Panc1 (cell line): ENCODE measurements around the gene ARHGAP32. TPM values are rescaled to one million over a fixed set of nuclear protein-coding genes. Genes with fewer than 3 reads are reported as not detected.
"Not testable (repeated sequence)": the region's sequence is repeated elsewhere in the genome, so short reads cannot be mapped to it uniquely, and the experiment has no call there.

Source experiments
- ATAC-seq: fragments of 200-7000 bp; cut with Tn5 transposase; 2 replicates; pipeline ENCODE4 v1.9.1; 2020; ENCODE audit warnings: mild to moderate bottlenecking, moderate library complexity
- BruUV-seq: library from RNA; stranded (reverse); fragments of 400-500 nt; replicated peaks from 2 replicates; lab custom pipeline; 2021; lab: Mats Ljungman, UMichigan
- CTCF ChIA-PET: fragments of 300-600 bp; sonication (Branson Sonifier 250); formaldehyde crosslinking; loops from one replicate; lab custom pipeline; 2022; ENCODE audit warnings: antibody characterized with exemption; lab: Charles Lee
- POLR2A ChIA-PET: fragments of 300-600 bp; sonication (Branson Sonifier 250); formaldehyde crosslinking; loops from one replicate; lab custom pipeline; 2022; ENCODE audit warnings: antibody characterized with exemption; lab: Charles Lee
- DNase-seq: peaks from one replicate; pipeline ENCODE4 v3.0.0-alpha.2; 2010; ENCODE audit warnings: low read depth, low spot score
- H3K27ac ChIP-seq: 2 replicates; pipeline ENCODE4 v1.5.1; 2011; ENCODE audit warnings: mild to moderate bottlenecking, low read length, inconsistent platforms
- H3K27me3 ChIP-seq: fragments of 200-500 bp; sonication (Bioruptor generic); 2 replicates; pipeline ENCODE4 v1.6.0; 2014; ENCODE audit warnings: low read length, inconsistent platforms; ENCODE audit not compliant: control insufficient read depth, insufficient read depth
- H3K36me3 ChIP-seq: fragments of 200-500 bp; sonication (Bioruptor generic); 2 replicates; pipeline ENCODE4 v1.5.1; 2014; ENCODE audit warnings: inconsistent platforms, mild to moderate bottlenecking, low read length, moderate library complexity; ENCODE audit not compliant: control insufficient read depth, insufficient read depth
- H3K4me1 ChIP-seq: 2 replicates; pipeline ENCODE4 v1.5.1; 2011; ENCODE audit warnings: inconsistent platforms, mild to moderate bottlenecking, low read length, moderate library complexity; ENCODE audit not compliant: control insufficient read depth, insufficient read depth
- H3K4me3 ChIP-seq, 2 experiments: 2 replicates each; pipeline ENCODE4 v1.5.1; 2011 to 2012; ENCODE audit warnings: low read depth in 2 of 2, low read length in 2 of 2, mild to moderate bottlenecking in 2 of 2, inconsistent platforms in 1 of 2, moderate library complexity in 1 of 2
- H3K9me3 ChIP-seq: fragments of 200-500 bp; sonication (Bioruptor generic); 2 replicates; pipeline ENCODE4 v1.5.1; 2014; ENCODE audit warnings: low read depth, mild to moderate bottlenecking, inconsistent platforms, low read length, moderate library complexity; ENCODE audit not compliant: control insufficient read depth, insufficient read depth
- CTCF ChIP-seq: fragments of 450-650 bp; IDR thresholded peaks from 2 replicates; pipeline ENCODE4 v1.5.1; 2017; ENCODE audit warnings: mild to moderate bottlenecking
- POLR2AphosphoS5 ChIP-seq: IDR thresholded peaks from 2 replicates; pipeline ENCODE4 v1.6.1; 2012; ENCODE audit warnings: mild to moderate bottlenecking, low read depth, low read length, moderate library complexity
- SIN3A ChIP-seq: IDR thresholded peaks from 2 replicates; pipeline ENCODE4 v1.6.1; 2012; ENCODE audit warnings: low read depth, mild to moderate bottlenecking, low read length, moderate library complexity, borderline replicate concordance; ENCODE audit not compliant: insufficient read depth
- TCF7L2 ChIP-seq: IDR thresholded peaks from 2 replicates; pipeline ENCODE4 v1.6.1; 2011; ENCODE audit warnings: mild to moderate bottlenecking, low read depth, low read length, inconsistent platforms
- in situ Hi-C: cut with HindIII; loops from 2 replicates; pipeline ENCODE4 v1.10.0; 2016; ENCODE audit warnings: low sequenced_read_pairs, low pct_unique_long_range_greater_than_20kb
- intact Hi-C: fragments of 100-400 bp; cut with micrococcal nuclease; formaldehyde crosslinking; loops from one replicate; pipeline ENCODE4 v1.10.0; 2022; ENCODE audit not compliant: unreplicated experiment
- total RNA-seq: library from RNA; stranded (reverse); gene quantifications from one replicate; pipeline ENCODE4 v1.2.1, GENCODE V29; 2021; ENCODE audit not compliant: unreplicated experiment
- TF ChIP-seq, protein P1 (sequence below), 2 experiments: IDR thresholded peaks; 2 replicates each; pipeline ENCODE4 v1.6.1; 2011 to 2012; ENCODE audit warnings: low read depth in 2 of 2, control low read depth in 1 of 2, low read length in 1 of 2, mild to moderate bottlenecking in 1 of 2, moderate library complexity in 1 of 2; ENCODE audit not compliant: insufficient read depth in 1 of 2

Gene ARHGAP32
- total RNA-seq, 1 experiment from 2014 or later: 44.6 TPM

- BruUV-seq: no TSS peak
- Histone ChIP-seq H3K27me3 (no peaks in the 10 kb centered on the region), H3K4me3 (no peak overlapping the region), H3K27ac (no peak overlapping the region), H3K9me3 (peaks cover 27% of the 10 kb centered on the region; the same call in 1 of the 2 replicates), H3K4me1 (no peaks in the 10 kb centered on the region), H3K36me3 (no peaks in the 10 kb centered on the region)
- POLR2A ChIA-PET: no interaction called here
- CTCF ChIA-PET: no interaction called here
- intact Hi-C loops (no loop called here), in situ Hi-C loops (no loop called here)
- DNase-seq (no peak), ATAC-seq (no peak)
- TF ChIP-seq CTCF: no peak
- TF ChIP-seq TCF7L2: no peak
- no peak for TF ChIP-seq SIN3A
- no peak for TF ChIP-seq POLR2AphosphoS5
- TF ChIP-seq, protein P1, sequence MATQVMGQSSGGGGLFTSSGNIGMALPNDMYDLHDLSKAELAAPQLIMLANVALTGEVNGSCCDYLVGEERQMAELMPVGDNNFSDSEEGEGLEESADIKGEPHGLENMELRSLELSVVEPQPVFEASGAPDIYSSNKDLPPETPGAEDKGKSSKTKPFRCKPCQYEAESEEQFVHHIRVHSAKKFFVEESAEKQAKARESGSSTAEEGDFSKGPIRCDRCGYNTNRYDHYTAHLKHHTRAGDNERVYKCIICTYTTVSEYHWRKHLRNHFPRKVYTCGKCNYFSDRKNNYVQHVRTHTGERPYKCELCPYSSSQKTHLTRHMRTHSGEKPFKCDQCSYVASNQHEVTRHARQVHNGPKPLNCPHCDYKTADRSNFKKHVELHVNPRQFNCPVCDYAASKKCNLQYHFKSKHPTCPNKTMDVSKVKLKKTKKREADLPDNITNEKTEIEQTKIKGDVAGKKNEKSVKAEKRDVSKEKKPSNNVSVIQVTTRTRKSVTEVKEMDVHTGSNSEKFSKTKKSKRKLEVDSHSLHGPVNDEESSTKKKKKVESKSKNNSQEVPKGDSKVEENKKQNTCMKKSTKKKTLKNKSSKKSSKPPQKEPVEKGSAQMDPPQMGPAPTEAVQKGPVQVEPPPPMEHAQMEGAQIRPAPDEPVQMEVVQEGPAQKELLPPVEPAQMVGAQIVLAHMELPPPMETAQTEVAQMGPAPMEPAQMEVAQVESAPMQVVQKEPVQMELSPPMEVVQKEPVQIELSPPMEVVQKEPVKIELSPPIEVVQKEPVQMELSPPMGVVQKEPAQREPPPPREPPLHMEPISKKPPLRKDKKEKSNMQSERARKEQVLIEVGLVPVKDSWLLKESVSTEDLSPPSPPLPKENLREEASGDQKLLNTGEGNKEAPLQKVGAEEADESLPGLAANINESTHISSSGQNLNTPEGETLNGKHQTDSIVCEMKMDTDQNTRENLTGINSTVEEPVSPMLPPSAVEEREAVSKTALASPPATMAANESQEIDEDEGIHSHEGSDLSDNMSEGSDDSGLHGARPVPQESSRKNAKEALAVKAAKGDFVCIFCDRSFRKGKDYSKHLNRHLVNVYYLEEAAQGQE (IDR thresholded peaks at IDR 0.05; ENCODE audit: insufficient read depth in 1 of 2, low read depth in 2 of 2, low read length in 1 of 2): no peak
These were observed 24.8 kb downstream of the ARHGAP32 start for GRCh38 chr11:129167315-129167714.

DNA sequence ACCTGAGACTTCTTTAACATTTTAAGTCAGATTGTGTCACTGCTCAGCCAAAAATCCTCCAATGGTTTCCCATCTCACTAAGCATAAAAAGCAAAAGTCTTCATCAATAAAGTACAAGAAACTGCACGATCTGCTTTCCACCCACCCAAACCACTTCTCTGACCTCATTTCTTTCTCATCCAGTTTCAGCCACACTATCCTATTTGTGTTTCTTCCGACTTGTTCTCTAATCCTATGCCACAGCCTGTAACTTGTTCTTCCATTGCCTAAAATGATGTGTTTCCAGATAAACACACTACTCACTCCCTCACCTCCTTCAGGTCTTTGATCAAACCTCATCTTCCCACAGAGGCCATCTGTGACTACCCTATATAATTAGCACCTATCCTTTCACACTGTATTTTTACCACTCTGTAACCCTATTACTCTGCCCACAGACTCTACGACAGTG, 28.4 kb downstream of the ARHGAP32 start:
- DNase-seq (no peak), ATAC-seq (no peak)
- intact Hi-C loops: no loop called here
- no peaks in the 10 kb centered on the region for H3K36me3 ChIP-seq
- H3K9me3 ChIP-seq: peaks cover 26% of the 10 kb centered on the region; the same call in 1 of the 2 replicates
- TF ChIP-seq SIN3A (no peak), POLR2AphosphoS5 (no peak), TCF7L2 (no peak), CTCF (no peak)
- TF ChIP-seq, protein P1 (IDR thresholded peaks at IDR 0.05; ENCODE audit: insufficient read depth in 1 of 2, low read depth in 2 of 2, low read length in 1 of 2): no peak
- BruUV-seq: no TSS peak
- in situ Hi-C loops: no loop called here
- CTCF ChIA-PET: no interaction called here
- no peak overlapping the region for H3K27ac ChIP-seq
- H3K4me3 ChIP-seq: no peak overlapping the region
- POLR2A ChIA-PET: no interaction called here
- no peaks in the 10 kb centered on the region for H3K27me3 ChIP-seq
- no peaks in the 10 kb centered on the region for H3K4me1 ChIP-seq

DNA sequence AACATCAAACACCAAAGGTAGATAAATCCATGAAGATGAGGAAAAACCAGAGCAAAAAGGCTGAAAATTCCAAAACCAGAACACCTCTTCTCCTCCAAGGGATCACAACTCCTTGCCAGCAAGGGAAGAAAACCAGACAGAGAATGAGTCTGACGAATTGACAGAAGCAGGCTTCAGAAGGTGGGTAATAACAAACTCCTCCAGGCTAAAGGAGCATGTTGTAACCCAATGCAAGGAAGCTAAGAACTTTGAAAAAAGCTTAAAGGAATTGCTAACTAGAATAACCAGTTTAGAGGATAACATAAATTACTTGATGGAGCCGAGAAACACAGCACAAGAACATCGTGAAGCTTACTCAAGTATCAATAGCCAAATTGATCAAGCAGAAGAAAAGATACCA, 35.0 kb downstream of the ARHGAP32 start:
- H3K4me1 ChIP-seq, ATAC-seq, H3K27me3 ChIP-seq, H3K36me3 ChIP-seq, H3K9me3 ChIP-seq, intact Hi-C loops, in situ Hi-C loops, H3K4me3 ChIP-seq, DNase-seq, POLR2A ChIA-PET, BruUV-seq, H3K27ac ChIP-seq, CTCF ChIA-PET: not testable (repeated sequence)
